GM23338 (cell line): ENCODE measurements around the gene GGT7. TPM values are rescaled to one million over a fixed set of nuclear protein-coding genes. Genes with fewer than 3 reads are reported as not detected.

Experiments
- ATAC-seq: fragments of 200-7000 bp; cut with Tn5 transposase; 3 replicates; pipeline ENCODE4 v1.9.1; 2020
- DNase-seq: peaks from one replicate; pipeline ENCODE4 v3.0.0-alpha.2; 2015; ENCODE audit warnings: low spot score
- H2AFZ ChIP-seq: fragments of 200-600 bp; sonication (generic); 2 replicates; pipeline ENCODE4 v1.8.0; 2016; ENCODE audit warnings: antibody characterized with exemption, mild to moderate bottlenecking, moderate library complexity
- H3F3A ChIP-seq: fragments of 200-600 bp; sonication (generic); replicated peaks from 2 replicates; pipeline ENCODE4 v1.8.0; 2017; ENCODE audit warnings: antibody characterized with exemption, mixed run types, low read depth
- H3K27ac ChIP-seq: fragments of 200-600 bp; sonication (generic); 2 replicates; pipeline ENCODE4 v1.6.1; 2016; ENCODE audit warnings: low read depth
- H3K27me3 ChIP-seq: fragments of 200-600 bp; sonication (generic); 2 replicates; pipeline ENCODE4 v1.8.0; 2016; ENCODE audit warnings: mild to moderate bottlenecking, mixed run types, moderate library complexity; ENCODE audit not compliant: insufficient read depth
- H3K36me3 ChIP-seq: fragments of 200-600 bp; sonication (generic); 2 replicates; pipeline ENCODE4 v1.8.0; 2016; ENCODE audit warnings: mild to moderate bottlenecking; ENCODE audit not compliant: insufficient read depth
- H3K4me1 ChIP-seq: fragments of 200-600 bp; sonication (generic); 2 replicates; pipeline ENCODE4 v1.8.0; 2016; ENCODE audit warnings: mild to moderate bottlenecking, moderate library complexity; ENCODE audit not compliant: insufficient read depth
- H3K4me2 ChIP-seq: fragments of 200-600 bp; sonication (generic); 2 replicates; pipeline ENCODE4 v1.7.1; 2017; ENCODE audit warnings: mixed run types
- H3K4me3 ChIP-seq: fragments of 200-600 bp; sonication (generic); 2 replicates; pipeline ENCODE4 v1.6.1; 2016; ENCODE audit warnings: mixed run types
- H3K79me2 ChIP-seq: fragments of 200-600 bp; sonication (generic); replicated peaks from 2 replicates; pipeline ENCODE4 v1.8.0; 2017; ENCODE audit warnings: mild to moderate bottlenecking; ENCODE audit not compliant: insufficient read depth
- H3K9me2 ChIP-seq: fragments of 200-600 bp; sonication (generic); 2 replicates; pipeline ENCODE4 v1.8.0; 2017; ENCODE audit not compliant: insufficient read depth
- H4K20me1 ChIP-seq: fragments of 200-600 bp; sonication (generic); replicated peaks from 2 replicates; pipeline ENCODE4 v1.8.0; 2017; ENCODE audit warnings: mild to moderate bottlenecking; ENCODE audit not compliant: insufficient read depth
- H3K27ac Mint-ChIP-seq: 2 replicates; pipeline ENCODE4 v1.8.0; 2020; ENCODE audit warnings: inconsistent platforms, mild to moderate bottlenecking, moderate library complexity, mixed read lengths
- H3K27me3 Mint-ChIP-seq: 3 replicates; pipeline ENCODE4 v1.8.0; 2022; ENCODE audit warnings: low read depth, mild to moderate bottlenecking, moderate library complexity, mixed read lengths, inconsistent platforms; ENCODE audit not compliant: insufficient read depth, poor library complexity
- H3K36me3 Mint-ChIP-seq: 3 replicates; pipeline ENCODE4 v1.8.0; 2021; ENCODE audit warnings: low read depth, mild to moderate bottlenecking, inconsistent platforms, moderate library complexity, mixed read lengths
- H3K4me1 Mint-ChIP-seq: 3 replicates; pipeline ENCODE4 v1.8.0; 2020; ENCODE audit warnings: mild to moderate bottlenecking, inconsistent platforms, mixed read lengths
- H3K4me3 Mint-ChIP-seq: 3 replicates; pipeline ENCODE4 v1.8.0; 2021; ENCODE audit warnings: moderate library complexity, mild to moderate bottlenecking, inconsistent platforms, mixed read lengths
- H3K9me3 Mint-ChIP-seq: 3 replicates; pipeline ENCODE4 v1.8.0; 2020; ENCODE audit warnings: moderate library complexity, mild to moderate bottlenecking, inconsistent platforms, mixed read lengths
- CREB1 ChIP-seq: fragments of 250-450 bp; sonication (Bioruptor Pico); IDR thresholded peaks from 2 replicates; pipeline ENCODE4 v1.5.0; 2020; ENCODE audit warnings: low read depth, mild to moderate bottlenecking, moderate library complexity
- CTCF ChIP-seq, 2 experiments: fragments of 200-600 bp in 1 of 2; sonication (generic) in 1 of 2; conservative IDR thresholded peaks; 2 replicates each; pipeline versions ENCODE4 v1.5.1 to v1.6.1; 2016 to 2017; ENCODE audit warnings: antibody characterized with exemption in 2 of 2, low read depth in 2 of 2, mild to moderate bottlenecking in 2 of 2, moderate library complexity in 1 of 2
- ETS1 ChIP-seq: IDR thresholded peaks from 2 replicates; pipeline ENCODE4 v1.6.1; 2016; ENCODE audit warnings: antibody characterized with exemption
- EZH2 ChIP-seq: fragments of 200-600 bp; sonication (generic); IDR thresholded peaks from one replicate; pipeline ENCODE4 v1.8.0; 2017; ENCODE audit warnings: antibody characterized with exemption, mild to moderate bottlenecking, low read depth; ENCODE audit not compliant: unreplicated experiment
- ZNF331 ChIP-seq: fragments of 250-450 bp; sonication (Bioruptor Pico); IDR thresholded peaks from 2 replicates; pipeline ENCODE4 v1.5.0; 2020; ENCODE audit warnings: low read depth, mild to moderate bottlenecking, moderate library complexity
- ZNF462 ChIP-seq: fragments of 250-450 bp; sonication (Bioruptor Pico); IDR thresholded peaks from 2 replicates; pipeline ENCODE4 v1.5.0; 2020; ENCODE audit warnings: mild to moderate bottlenecking, moderate library complexity
- polyA plus RNA-seq: library from polyadenylated mRNA; unstranded; fragments of >200 nt; fragmentation: Nextera tagmentation; extraction: Ambion mirVana; gene quantifications from 2 replicates; pipeline ENCODE4 v1.2.1, GENCODE V29; 2016
- total RNA-seq: library from RNA; depleted of rRNA; stranded (reverse); fragments of >200 nt; shearing (Covaris generic); gene quantifications from 2 replicates; pipeline ENCODE4 v1.2.3, GENCODE V29; 2014

GGT7 gene
- total and polyA plus RNA-seq, 2 experiments from 2014 or later: 23.6 to 24.6 TPM

- peaks cover 1% of the 10 kb centered on the region for H3K27me3 Mint-ChIP-seq
- no peak for ATAC-seq
- H3K36me3 Mint-ChIP-seq: no peaks in the 10 kb centered on the region; the same call in 2 of the 3 replicates
- Histone ChIP-seq H3K4me2 (no peak overlapping the region), H3K9me2 (no peaks in the 10 kb centered on the region), H3K36me3 (no peaks in the 10 kb centered on the region), H3K4me1 (no peaks in the 10 kb centered on the region), H3K79me2 (no peaks in the 10 kb centered on the region), H3K4me3 (no peak overlapping the region), H3K27ac (no peak overlapping the region), H2AFZ (no peak overlapping the region), H4K20me1 (0 out of 2 replicates have a peak, but pooled peaks cover 6% of the 10 kb centered on the region), H3K27me3 (no peaks in the 10 kb centered on the region), H3F3A (no peaks in the 10 kb centered on the region)
- H3K9me3 Mint-ChIP-seq: no peaks in the 10 kb centered on the region
- no peak overlapping the region for H3K27ac Mint-ChIP-seq
- no peak overlapping the region for H3K4me3 Mint-ChIP-seq
- no peak for TF ChIP-seq CREB1
- TF ChIP-seq ZNF331 (CRISPR knock-in tag): no peak
- H3K4me1 Mint-ChIP-seq: no peaks in the 10 kb centered on the region
- DNase-seq: no peak
These were observed 30.5 kb downstream of the GGT7 start for GRCh38 chr20:34842143-34842542.

- Mint-ChIP-seq H3K4me1 (no peaks in the 10 kb centered on the region), H3K4me3 (no peak overlapping the region), H3K27ac (peak overlapping the region; percentile 72; the same call in 1 of the 2 replicates), H3K9me3 (peaks cover 10% of the 10 kb centered on the region), H3K27me3 (peaks cover 2% of the 10 kb centered on the region), H3K36me3 (no peaks in the 10 kb centered on the region)
- DNase-seq: peak; percentile 53
- no peaks in the 10 kb centered on the region for H3F3A ChIP-seq
- no peaks in the 10 kb centered on the region for H4K20me1 ChIP-seq
- no peak for ATAC-seq
- H3K27ac ChIP-seq: no peak overlapping the region
- no peaks in the 10 kb centered on the region for H3K27me3 ChIP-seq
- H3K4me1 ChIP-seq: no peaks in the 10 kb centered on the region
- H3K79me2 ChIP-seq: no peaks in the 10 kb centered on the region
- TF ChIP-seq CREB1: no peak
- TF ChIP-seq ETS1: no peak
- peak; percentile 39 to 48; a peak in 3 of 4 replicates for TF ChIP-seq CTCF (conservative IDR thresholded peaks at IDR 0.05; ENCODE audit: low read depth in 2 of 2)
- H3K4me2 ChIP-seq: no peak overlapping the region
- H3K4me3 ChIP-seq: no peak overlapping the region
- H3K36me3 ChIP-seq: 0 out of 2 replicates have a peak, but pooled peaks cover 7% of the 10 kb centered on the region
- H2AFZ ChIP-seq: no peak overlapping the region
- H3K9me2 ChIP-seq: no peaks in the 10 kb centered on the region
These were observed 38.2 kb downstream of the GGT7 start for GRCh38 chr20:34834459-34834893.

GRCh38 chr20:34831936-34832335, 40.7 kb downstream of the GGT7 start:
- no peaks in the 10 kb centered on the region for H3F3A ChIP-seq
- Mint-ChIP-seq H3K27ac (no peak overlapping the region), H3K4me1 (no peaks in the 10 kb centered on the region), H3K9me3 (peaks cover 10% of the 10 kb centered on the region), H3K36me3 (no peaks in the 10 kb centered on the region), H3K27me3 (peaks cover 2% of the 10 kb centered on the region), H3K4me3 (no peak overlapping the region)
- H3K9me2 ChIP-seq: no peaks in the 10 kb centered on the region
- DNase-seq: no peak
- H3K79me2 ChIP-seq: no peaks in the 10 kb centered on the region
- H3K36me3 ChIP-seq: 0 out of 2 replicates have a peak, but pooled peaks cover 7% of the 10 kb centered on the region
- no peaks in the 10 kb centered on the region for H3K4me1 ChIP-seq
- ATAC-seq: no peak
- no peaks in the 10 kb centered on the region for H3K27me3 ChIP-seq
- H2AFZ ChIP-seq: no peak overlapping the region
- no peak overlapping the region for H3K4me3 ChIP-seq
- no peak overlapping the region for H3K27ac ChIP-seq
- H4K20me1 ChIP-seq: no peaks in the 10 kb centered on the region
- H3K4me2 ChIP-seq: no peak overlapping the region
- TF ChIP-seq ETS1: no peak
- TF ChIP-seq EZH2: no peak
- TF ChIP-seq ZNF462: no peak
